Prostate gland (tissue), 2 donors: ENCODE results near the gene EDEM3.

ENCODE experiments used
- CTCF ChIP-seq, 4 experiments: fragments of 200-600 bp in 2 of 4; fragments of 450-650 bp in 2 of 4; sonication (generic) in 2 of 4; IDR thresholded peaks; 1 replicate in 3 of 4; 2 replicates in 1 of 4; pipeline ENCODE4 v1.5.1; 2016 to 2019; ENCODE audit warnings: antibody characterized with exemption in 4 of 4, mild to moderate bottlenecking in 2 of 4, moderate library complexity in 2 of 4
- POLR2A ChIP-seq: fragments of 450-650 bp; IDR thresholded peaks from one replicate; pipeline ENCODE4 v1.6.1; 2016; ENCODE audit warnings: antibody characterized with exemption, mild to moderate bottlenecking
- POLR2AphosphoS5 ChIP-seq: sonication (generic); formaldehyde crosslinking; IDR thresholded peaks from one replicate; pipeline ENCODE4 v1.6.1; 2017; ENCODE audit warnings: antibody characterized with exemption

GRCh38 chr1:184661801-184662200 lies 92.9 kb downstream of the EDEM3 start:
- TF ChIP-seq CTCF (IDR thresholded peaks at IDR 0.05) (no peak), POLR2A (no peak), POLR2AphosphoS5 (no peak)
